GM21786 (cell line): Measurements from ENCODE around the gene ZNF25.
"Not testable (repeated sequence)": the region's sequence is repeated elsewhere in the genome, so short reads cannot be mapped to it uniquely, and the experiment has no call there.

ENCODE experiments used
- ATAC-seq: cut with Tn5 transposase; IDR thresholded peaks from one replicate; pipeline ENCODE4 v1.9.1; 2021; ENCODE audit not compliant: unreplicated experiment

ZNF25 gene

DNA sequence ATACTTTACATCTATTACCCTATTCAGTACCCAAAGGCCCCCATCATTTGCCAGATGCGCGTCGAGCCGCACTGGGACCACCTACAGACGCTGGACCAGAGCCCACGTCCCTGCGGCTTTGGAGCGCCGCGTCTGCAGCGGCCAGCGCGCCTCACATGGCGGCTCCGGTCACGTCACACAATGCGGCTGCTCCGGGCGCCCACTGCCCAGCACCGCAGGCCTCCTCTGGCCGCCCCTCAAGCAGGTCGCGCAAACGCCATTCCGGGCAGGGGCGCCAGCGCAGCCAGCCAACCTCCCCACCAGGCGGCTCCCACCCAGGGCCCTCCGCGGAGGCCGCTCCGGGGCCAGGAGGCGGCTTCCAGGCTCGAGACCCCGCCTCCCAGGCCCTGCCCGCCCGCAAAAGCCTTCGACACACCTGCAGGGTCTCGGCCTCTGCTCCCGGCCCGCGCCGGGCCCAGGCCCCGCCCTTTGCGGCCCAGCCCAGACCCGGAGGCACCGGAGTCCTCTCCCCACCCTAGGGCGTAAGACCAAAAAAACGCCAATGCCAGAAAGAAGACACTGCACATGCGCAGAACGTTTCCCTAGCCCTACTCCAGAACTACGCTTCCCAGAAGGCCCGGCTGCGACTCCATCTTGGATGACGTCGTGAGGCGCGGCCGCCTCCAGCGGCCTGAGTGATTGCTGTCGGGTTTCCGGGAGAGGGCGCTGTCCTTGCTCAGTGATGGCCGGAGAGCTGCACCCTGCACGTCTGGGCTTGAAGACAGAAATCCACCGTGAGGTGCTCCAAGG is at the start of gene ZNF25:
Gene ZNF25 (minus strand): TSS at position 557 of the 789 bp plus-strand sequence. CDS start 4,925 bp downstream, outside the sequence.
- ATAC-seq: peak; percentile 93

DNA sequence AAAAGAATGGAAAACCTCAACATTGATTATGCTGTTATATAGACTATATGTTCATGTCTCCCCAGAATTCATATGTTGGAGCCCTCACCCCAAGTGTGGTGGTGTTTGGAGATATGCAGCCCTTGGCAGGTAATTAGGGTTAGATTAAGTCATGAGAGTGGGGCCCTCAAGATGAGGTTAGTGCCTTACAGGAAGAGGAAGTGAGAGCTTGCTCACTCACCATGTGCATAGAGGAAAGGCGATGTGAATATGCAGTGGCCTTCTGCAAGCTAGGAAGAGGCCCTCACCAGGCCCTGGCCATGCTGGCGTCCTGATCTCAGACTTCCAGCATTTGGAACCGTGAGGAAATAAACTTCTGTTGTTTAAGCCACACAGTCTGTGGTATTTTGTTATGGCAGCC is 48.8 kb upstream of the ZNF25 start:
- ATAC-seq: peak; percentile 92

- not testable (repeated sequence) for ATAC-seq
Observed at GRCh38 chr10:38019124-38019523, 42.7 kb upstream of the ZNF25 start.

DNA sequence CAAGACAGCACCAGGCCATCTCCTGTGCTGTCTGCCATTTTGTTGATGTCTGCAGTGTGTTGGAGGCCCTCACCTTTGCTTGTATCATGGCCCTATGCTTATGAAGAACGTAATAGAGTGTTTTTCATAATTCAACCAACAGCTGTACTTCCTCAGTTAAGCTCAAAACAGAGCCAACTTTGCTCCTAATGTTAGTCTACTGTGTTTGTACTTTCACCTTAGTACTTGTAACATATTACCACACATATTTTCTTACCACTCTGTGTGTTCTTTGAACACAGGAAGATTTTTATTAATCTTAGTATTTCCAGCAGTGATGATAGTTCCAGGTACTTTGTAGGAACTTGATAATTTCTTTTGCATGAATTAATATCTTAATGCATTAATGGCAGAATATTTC is 39.9 kb upstream of the ZNF25 start:
- no peak for ATAC-seq

GRCh38 chr10:38010119-38010903 is 33.9 kb upstream of the ZNF25 start, which contains the start of gene ZNF33A:
Gene ZNF33A, plus strand, starts transcription at chr10:38010675. Its CDS starts 1,667 bp downstream, at chr10:38012342.
- peak; percentile 89 for ATAC-seq

- no peak for ATAC-seq
Observed at GRCh38 chr10:38007991-38008390, 31.5 kb upstream of the ZNF25 start.

DNA sequence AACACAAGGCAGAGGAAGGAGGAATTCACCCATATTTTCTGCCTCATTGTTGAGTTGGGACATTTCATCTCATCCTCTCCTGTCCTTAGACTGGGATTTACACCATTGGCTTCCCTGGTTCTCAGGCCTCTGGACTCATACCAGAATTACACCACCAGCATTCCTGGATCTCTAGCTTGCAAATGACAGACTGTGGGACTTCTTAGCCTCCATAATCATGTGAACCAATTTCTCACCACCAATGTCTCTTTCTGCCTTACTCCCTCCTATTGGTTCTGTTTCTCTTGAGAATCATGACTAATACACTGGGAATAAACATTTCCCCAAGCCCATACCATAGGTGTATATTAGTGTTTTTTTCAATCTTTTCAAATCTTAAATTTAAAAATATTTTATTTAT is 31.1 kb upstream of the ZNF25 start:
- no peak for ATAC-seq

- ATAC-seq: no peak
Observed at GRCh38 chr10:38003588-38003987, 27.1 kb upstream of the ZNF25 start.

DNA sequence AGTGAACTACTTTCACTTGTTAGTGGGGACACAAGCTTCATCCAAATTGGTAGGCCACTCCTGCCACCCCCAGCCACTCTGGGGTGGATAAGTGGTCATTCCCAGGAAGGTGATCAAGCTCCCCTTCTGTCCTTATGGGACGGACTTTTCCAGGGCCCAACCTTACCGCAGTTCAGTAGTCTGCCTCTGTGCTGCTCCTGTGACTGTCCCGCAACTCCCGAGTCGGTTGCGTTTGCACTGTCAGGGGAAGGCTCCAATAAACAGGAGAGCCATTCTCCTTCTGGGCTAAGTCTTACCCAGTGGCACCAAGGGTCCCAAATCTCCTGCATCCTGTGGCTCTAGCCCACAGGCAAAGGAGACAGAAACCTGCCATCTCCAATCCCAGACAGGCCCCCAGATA is 26.6 kb upstream of the ZNF25 start:
- no peak for ATAC-seq

- ATAC-seq: not testable (repeated sequence)
Observed at GRCh38 chr10:38000474-38000873, 24.0 kb upstream of the ZNF25 start.

DNA sequence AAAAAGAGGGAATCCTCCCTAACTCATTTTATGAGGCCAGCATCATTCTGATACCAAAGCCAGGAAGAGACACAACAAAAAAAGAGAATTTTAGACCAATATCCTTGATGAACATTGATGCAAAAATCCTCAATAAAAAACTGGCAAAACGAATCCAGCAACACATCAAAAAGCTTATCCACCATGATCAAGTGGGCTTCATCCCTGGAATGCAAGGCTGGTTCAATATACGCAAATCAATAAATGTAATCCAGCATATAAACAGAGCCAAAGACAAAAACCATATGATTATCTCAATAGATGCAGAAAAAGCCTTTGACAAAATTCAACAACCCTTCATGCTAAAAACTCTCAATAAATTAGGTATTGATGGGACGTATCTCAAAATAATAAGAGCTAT is 22.5 kb upstream of the ZNF25 start:
- not testable (repeated sequence) for ATAC-seq

DNA sequence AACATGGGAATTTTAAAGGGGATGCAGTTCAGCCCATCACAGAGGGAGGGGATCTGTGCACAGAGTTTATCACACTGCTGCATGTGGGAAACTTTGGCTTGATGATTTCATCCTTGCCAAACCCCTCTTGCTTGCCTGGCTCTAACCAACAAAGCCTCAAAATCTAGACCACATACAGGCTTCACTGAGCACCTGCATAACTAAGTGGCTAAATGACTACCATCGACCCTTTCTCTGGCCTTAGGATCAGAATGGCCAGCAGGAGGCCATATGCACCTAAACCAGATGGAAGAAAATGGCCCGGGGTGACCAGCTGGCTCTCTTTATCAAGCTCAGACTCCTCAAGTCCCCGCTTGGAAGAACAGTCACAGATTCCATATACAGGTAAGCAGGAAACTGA is 15.6 kb upstream of the ZNF25 start:
- no peak for ATAC-seq

- ATAC-seq: no peak
Observed at GRCh38 chr10:37991655-37992054, 15.2 kb upstream of the ZNF25 start.

- ATAC-seq: no peak
Observed at GRCh38 chr10:37976880-37977203, 395 bp upstream of the ZNF25 start.

DNA sequence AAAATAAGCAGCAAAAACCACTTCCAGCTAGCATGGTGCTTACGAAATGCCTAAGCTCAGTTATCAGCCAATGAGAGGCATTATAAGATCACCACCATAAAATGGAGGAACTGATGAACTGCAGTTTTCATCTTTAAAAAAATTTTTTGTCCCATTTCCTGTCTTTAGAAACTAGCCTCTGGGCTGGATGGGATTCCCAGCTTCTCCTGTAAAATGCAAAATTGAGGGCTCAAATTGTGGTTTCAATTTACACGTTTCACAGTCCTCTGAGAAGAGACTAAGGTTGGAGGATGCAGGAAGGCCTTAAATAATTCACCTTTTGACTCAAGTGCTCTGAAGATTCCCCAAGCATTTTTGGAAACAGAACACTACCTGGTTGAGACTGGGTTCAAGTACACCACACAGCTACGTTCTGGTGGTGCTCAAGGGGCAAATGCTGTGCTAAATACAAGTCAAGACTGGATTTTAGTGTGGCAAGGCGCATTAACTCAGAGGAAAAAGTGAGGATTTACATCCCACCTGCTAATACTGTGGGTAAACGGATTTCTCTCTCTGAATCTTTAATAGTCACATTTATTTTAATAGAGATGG is 951 bp downstream of the ZNF25 start:
- ATAC-seq: no peak

DNA sequence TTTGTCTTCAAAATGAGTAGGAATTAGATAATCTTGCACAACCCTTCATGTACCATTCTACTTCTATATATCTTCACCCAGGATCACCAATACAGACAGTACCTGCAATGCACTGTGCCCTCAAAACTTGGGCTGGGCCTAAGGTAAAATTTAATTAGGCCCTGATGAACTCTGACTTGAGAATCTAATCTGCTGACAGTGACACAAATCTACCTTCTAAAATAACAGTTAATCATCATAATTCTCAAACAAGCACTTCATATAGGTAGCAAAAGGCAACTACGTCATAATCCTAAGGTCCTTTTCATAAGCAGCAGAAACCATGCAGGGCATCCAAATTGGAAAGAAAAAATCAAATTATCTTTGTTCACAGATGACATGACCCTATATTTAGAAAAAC is 4.1 kb downstream of the ZNF25 start:
- ATAC-seq: no peak

DNA sequence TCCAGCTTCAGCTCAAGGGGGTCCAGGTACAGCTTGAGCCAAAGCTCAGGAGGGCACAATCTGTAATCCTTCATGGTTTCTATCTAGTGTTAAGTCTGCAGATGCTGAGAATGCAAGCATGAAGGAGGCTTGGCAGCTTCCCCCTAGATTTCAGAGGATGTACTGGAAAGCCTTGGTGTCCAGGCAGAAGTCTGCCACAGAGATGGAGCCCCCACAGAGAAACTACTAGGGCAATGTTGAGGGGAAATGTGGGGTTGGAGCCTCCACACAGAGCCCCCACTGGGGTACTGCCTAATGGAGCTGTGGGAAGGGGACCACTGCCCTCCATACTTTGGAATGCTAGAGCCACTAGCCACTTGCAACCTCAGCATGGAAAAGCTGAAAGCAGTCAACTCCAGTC is 11.4 kb downstream of the ZNF25 start:
- no peak for ATAC-seq

DNA sequence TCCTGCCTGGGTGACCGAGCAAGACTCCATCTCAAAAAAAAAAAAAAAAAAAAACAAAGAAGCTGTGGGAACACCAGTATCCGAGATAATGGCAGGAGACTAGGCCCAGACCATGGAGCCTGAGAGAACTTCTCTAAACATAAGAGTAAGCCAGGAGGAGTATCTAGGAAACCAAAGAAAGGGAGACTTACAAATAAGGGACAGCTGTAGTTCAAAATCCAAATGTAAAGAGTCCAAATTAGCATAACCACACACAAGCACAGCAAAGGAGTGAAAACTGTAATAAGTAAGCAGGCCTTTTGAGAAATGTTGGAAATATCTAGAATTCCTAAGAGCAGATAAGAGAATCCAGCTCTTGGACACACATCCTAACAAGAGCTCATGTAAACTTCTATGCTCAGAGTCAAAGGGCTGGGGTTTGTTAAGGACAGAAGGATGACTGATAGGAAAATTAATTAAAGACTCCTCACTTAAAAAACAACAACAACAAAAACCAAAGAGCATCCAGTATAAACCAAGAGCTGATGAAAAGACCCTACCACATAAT is 15.8 kb downstream of the ZNF25 start:
- no peak for ATAC-seq

- no peak for ATAC-seq
Observed at GRCh38 chr10:37957841-37958240, 18.6 kb downstream of the ZNF25 start.

DNA sequence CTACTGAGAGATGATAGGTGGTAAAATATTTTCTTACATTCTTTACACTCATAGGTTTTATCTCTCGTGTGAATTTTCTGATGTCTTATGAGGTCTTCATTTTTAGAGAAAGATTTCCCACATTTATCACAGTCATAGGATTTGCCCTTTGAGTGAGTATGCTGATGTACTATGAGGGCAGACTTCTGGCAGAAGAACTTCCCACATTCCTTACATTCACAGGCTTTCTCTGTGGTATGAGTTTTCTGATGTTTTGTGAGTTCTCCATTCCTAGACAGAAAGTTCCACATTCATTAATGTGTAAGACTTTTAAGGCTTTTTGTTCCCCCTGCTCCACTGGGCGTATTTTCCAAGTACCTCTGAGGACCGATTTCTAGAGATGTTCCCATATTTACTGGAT is 23.5 kb downstream of the ZNF25 start:
- no peak for ATAC-seq

GRCh38 chr10:37952043-37952755 is 24.2 kb downstream of the ZNF25 start:
- ATAC-seq: no peak
